ENCODE results near the gene GAB2.
A peak's percentile ranks its signal among the peaks of the same experiment; 100 is the strongest.

GAB2 gene

GRCh38 chr11:78323363-78323762 lies 94.3 kb downstream of the GAB2 start (continued):
- no peak for TF ChIP-seq ZNF148 (tag by site-specific recombination; IDR thresholded peaks at IDR 0.05; ENCODE audit: borderline replicate concordance)

DNA sequence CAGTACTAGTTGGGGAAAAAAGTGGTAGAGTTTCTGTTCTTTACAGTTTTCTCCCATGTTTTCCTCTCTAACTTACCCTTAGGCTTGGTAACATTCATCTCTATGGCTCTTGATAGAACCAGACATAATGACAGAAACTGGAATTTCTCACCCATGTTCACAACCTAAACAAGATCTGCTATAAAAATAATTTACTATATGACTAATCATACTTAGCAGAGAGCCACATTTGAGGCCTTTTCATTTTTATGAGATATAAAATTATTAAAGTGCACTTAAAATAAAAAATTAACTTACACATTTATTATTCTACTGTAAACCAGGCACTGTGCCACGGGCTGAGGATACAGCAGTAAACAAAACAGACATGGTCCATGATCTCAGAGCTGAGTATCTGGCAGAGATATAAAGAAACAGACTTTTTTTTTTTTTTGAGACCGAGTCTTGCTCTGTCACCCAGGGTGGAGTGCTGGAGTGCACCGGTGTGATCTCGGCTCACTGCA lies 98.1 kb downstream of the GAB2 start:
- POLR2A ChIA-PET, result interaction anchor here (1.0 kb wide), 1 partner anchor 11 kb away, joined by 7 read pairs; no protein-coding TSS in a partner anchor
- H3K9me3 ChIP-seq (ENCODE audit: control insufficient read depth, insufficient read depth, low read depth, low read length), result no peaks in the 10 kb centered on the region
- TF ChIP-seq SP3 (tag by site-specific recombination; IDR thresholded peaks at IDR 0.05) (no peak), ZNF677 (tag by site-specific recombination; IDR thresholded peaks at IDR 0.05) (peak; percentile 88), ZBTB17 (tag by site-specific recombination; IDR thresholded peaks at IDR 0.05) (0 out of 2 replicates have a peak, but pooled peaks have one; percentile 26)
- H3K4me3 ChIP-seq (ENCODE audit: low read depth, low read length), result no peak overlapping the region
- H3K4me1 ChIP-seq (ENCODE audit: control insufficient read depth, insufficient read depth, low read length), result no peaks in the 10 kb centered on the region
- no peaks in the 10 kb centered on the region for H3K36me3 ChIP-seq (ENCODE audit: control insufficient read depth in 2 of 2, insufficient read depth in 1 of 2, low read length in 2 of 2)
- H3K27ac ChIP-seq (ENCODE audit: extremely low read depth, low read depth, low read length), result no peak overlapping the region
- CTCF ChIA-PET, result interaction anchor here (0.6 to 0.7 kb wide), 2 partner anchors 9 to 149 kb away, joined by 3 read pairs; no protein-coding TSS in a partner anchor

GRCh38 chr11:78318321-78319114 lies 99.1 kb downstream of the GAB2 start:
- no peak overlapping the region for H3K4me3 ChIP-seq (ENCODE audit: low read depth, low read length)
- H3K36me3 ChIP-seq (ENCODE audit: control insufficient read depth in 2 of 2, insufficient read depth in 1 of 2, low read length in 2 of 2), result no peaks in the 10 kb centered on the region
- ChIA-PET CTCF (no interaction called here), POLR2A (no interaction called here)
- no peaks in the 10 kb centered on the region for H3K9me3 ChIP-seq (ENCODE audit: control insufficient read depth, insufficient read depth, low read depth, low read length)
- TF ChIP-seq ZSCAN18 (tag by site-specific recombination; IDR thresholded peaks at IDR 0.05) (no peak), ZNF223 (tag by site-specific recombination; IDR thresholded peaks at IDR 0.05) (no peak), ZNF157 (tag by site-specific recombination; IDR thresholded peaks at IDR 0.05) (no peak), ZNF394 (tag by site-specific recombination; IDR thresholded peaks at IDR 0.05; ENCODE audit: borderline replicate concordance) (no peak), SP2 (tag by site-specific recombination; IDR thresholded peaks at IDR 0.05) (no peak), ZNF488 (tag by site-specific recombination; IDR thresholded peaks at IDR 0.05) (no peak), ZNF221 (tag by site-specific recombination; IDR thresholded peaks at IDR 0.05; ENCODE audit: borderline replicate concordance) (no peak), KLF10 (tag by site-specific recombination; IDR thresholded peaks at IDR 0.05) (no peak), MYNN (tag by site-specific recombination; IDR thresholded peaks at IDR 0.05; ENCODE audit: borderline replicate concordance) (no peak), ZNF626 (tag by site-specific recombination; IDR thresholded peaks at IDR 0.05) (no peak)
- no peak overlapping the region for H3K27ac ChIP-seq (ENCODE audit: extremely low read depth, low read depth, low read length)
- no peaks in the 10 kb centered on the region for H3K4me1 ChIP-seq (ENCODE audit: control insufficient read depth, insufficient read depth, low read length)

- H3K27ac ChIP-seq (ENCODE audit: extremely low read depth, low read depth, low read length), result no peak overlapping the region
- no peaks in the 10 kb centered on the region for H3K9me3 ChIP-seq (ENCODE audit: control insufficient read depth, insufficient read depth, low read depth, low read length)
- H3K4me3 ChIP-seq (ENCODE audit: low read depth, low read length), result no peak overlapping the region
- ChIA-PET POLR2A (no interaction called here), CTCF (no interaction called here)
- H3K36me3 ChIP-seq (ENCODE audit: control insufficient read depth in 2 of 2, insufficient read depth in 1 of 2, low read length in 2 of 2), result no peaks in the 10 kb centered on the region
- no peaks in the 10 kb centered on the region for H3K4me1 ChIP-seq (ENCODE audit: control insufficient read depth, insufficient read depth, low read length)
- TF ChIP-seq ZFHX2 (tag by site-specific recombination; conservative IDR thresholded peaks at IDR 0.05) (no peak), ZBTB21 (tag by site-specific recombination; IDR thresholded peaks at IDR 0.05) (no peak), YY1 (tag by site-specific recombination; IDR thresholded peaks at IDR 0.05) (no peak), ZNF785 (tag by site-specific recombination; IDR thresholded peaks at IDR 0.05) (no peak), ZNF24 (tag by site-specific recombination; IDR thresholded peaks at IDR 0.05) (no peak)
- TF ChIP-seq, protein P1, sequence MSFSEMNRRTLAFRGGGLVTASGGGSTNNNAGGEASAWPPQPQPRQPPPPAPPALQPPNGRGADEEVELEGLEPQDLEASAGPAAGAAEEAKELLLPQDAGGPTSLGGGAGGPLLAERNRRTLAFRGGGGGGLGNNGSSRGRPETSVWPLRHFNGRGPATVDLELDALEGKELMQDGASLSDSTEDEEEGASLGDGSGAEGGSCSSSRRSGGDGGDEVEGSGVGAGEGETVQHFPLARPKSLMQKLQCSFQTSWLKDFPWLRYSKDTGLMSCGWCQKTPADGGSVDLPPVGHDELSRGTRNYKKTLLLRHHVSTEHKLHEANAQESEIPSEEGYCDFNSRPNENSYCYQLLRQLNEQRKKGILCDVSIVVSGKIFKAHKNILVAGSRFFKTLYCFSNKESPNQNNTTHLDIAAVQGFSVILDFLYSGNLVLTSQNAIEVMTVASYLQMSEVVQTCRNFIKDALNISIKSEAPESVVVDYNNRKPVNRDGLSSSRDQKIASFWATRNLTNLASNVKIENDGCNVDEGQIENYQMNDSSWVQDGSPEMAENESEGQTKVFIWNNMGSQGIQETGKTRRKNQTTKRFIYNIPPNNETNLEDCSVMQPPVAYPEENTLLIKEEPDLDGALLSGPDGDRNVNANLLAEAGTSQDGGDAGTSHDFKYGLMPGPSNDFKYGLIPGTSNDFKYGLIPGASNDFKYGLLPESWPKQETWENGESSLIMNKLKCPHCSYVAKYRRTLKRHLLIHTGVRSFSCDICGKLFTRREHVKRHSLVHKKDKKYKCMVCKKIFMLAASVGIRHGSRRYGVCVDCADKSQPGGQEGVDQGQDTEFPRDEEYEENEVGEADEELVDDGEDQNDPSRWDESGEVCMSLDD (tag by site-specific recombination; IDR thresholded peaks at IDR 0.05), result no peak
Observed at GRCh38 chr11:78315724-78316123, 101.9 kb downstream of the GAB2 start.
